ENCODE results near the gene RNASE12. TPM values are rescaled to one million over a fixed set of nuclear protein-coding genes. Genes with fewer than 3 reads are reported as not detected.

RNASE12 gene
- total RNA-seq, 2 experiments from 2014 or later: not detected

DNA sequence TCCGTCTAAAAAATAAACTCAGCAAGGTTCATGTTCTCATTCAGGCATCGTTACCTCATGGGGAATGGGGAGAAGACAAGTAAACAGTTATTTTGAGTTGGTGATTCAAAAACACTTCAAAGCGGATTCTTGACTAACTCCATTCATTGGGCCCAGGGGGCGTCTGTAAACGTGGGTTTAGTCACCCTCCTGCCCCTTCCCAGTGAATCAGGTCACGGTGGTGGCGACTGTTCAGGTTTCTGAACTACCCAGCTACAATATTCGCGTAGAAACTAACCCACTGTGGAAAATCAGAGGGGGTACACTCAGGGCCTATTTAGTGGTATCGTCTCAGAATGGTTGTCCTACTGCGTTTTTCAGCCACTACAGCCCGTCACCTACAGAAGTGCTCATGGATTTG is 35.1 kb upstream of the RNASE12 start:
- ChIA-PET CTCF (interaction anchor here (1.0 to 1.2 kb wide), 2 partner anchors 16 to 56 kb away, joined by 3 to 4 read pairs; no protein-coding TSS in a partner anchor), POLR2A (interaction anchor here (1.0 to 1.8 kb wide), 2 partner anchors 55 to 137 kb away, joined by 3 to 7 read pairs; no protein-coding TSS in a partner anchor)
- DNase-seq (peak in 3 of 14 experiments; percentile 22 to 40 (median 24)), ATAC-seq (ENCODE audit: poor library complexity) (no peak)
- intact Hi-C loops (cut with DNase I, micrococcal nuclease): no loop called here
- H3K27me3 Mint-ChIP-seq: peaks cover 30% of the 10 kb centered on the region
- H3K9me3 ChIP-seq (ENCODE audit: control insufficient read depth in 1 of 2, insufficient read depth in 1 of 2, low read length in 2 of 2): peaks cover 0 to 20% of the 10 kb centered on the region in 2 experiments
- no peaks in the 10 kb centered on the region for H3K9me3 Mint-ChIP-seq
- peaks cover 84% of the 10 kb centered on the region for H3K4me1 Mint-ChIP-seq (ENCODE audit: low read depth)
- H3K27me3 ChIP-seq (ENCODE audit: control insufficient read depth in 1 of 2, insufficient read depth in 2 of 2, low read length in 2 of 2): peaks cover 0 to 19% of the 10 kb centered on the region in 2 experiments
- peak overlapping the region; percentile 98 for H3K27ac Mint-ChIP-seq
- H3K36me3 Mint-ChIP-seq (ENCODE audit: low read depth): peaks cover 22% of the 10 kb centered on the region
- H3K27ac ChIP-seq (ENCODE audit: low read depth in 1 of 2, low read length in 2 of 2): no peak overlapping the region
- H3K4me3 ChIP-seq (ENCODE audit: low read length): peak overlapping the region; percentile 47
- no peaks in the 10 kb centered on the region for H3K36me3 ChIP-seq (ENCODE audit: insufficient read depth, low read length)
- peaks cover 53% of the 10 kb centered on the region for H3K4me1 ChIP-seq (ENCODE audit: insufficient read depth, low read length)
- TF ChIP-seq, protein P1, sequence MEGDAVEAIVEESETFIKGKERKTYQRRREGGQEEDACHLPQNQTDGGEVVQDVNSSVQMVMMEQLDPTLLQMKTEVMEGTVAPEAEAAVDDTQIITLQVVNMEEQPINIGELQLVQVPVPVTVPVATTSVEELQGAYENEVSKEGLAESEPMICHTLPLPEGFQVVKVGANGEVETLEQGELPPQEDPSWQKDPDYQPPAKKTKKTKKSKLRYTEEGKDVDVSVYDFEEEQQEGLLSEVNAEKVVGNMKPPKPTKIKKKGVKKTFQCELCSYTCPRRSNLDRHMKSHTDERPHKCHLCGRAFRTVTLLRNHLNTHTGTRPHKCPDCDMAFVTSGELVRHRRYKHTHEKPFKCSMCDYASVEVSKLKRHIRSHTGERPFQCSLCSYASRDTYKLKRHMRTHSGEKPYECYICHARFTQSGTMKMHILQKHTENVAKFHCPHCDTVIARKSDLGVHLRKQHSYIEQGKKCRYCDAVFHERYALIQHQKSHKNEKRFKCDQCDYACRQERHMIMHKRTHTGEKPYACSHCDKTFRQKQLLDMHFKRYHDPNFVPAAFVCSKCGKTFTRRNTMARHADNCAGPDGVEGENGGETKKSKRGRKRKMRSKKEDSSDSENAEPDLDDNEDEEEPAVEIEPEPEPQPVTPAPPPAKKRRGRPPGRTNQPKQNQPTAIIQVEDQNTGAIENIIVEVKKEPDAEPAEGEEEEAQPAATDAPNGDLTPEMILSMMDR (IDR thresholded peaks at IDR 0.05): no peak
- peak overlapping the region; percentile 90 for H3K4me3 Mint-ChIP-seq

GRCh38 chr14:20624495-20625070 is 33.4 kb upstream of the RNASE12 start:
- H3K27me3 ChIP-seq (ENCODE audit: control insufficient read depth in 1 of 2, insufficient read depth in 2 of 2, low read length in 2 of 2): peaks cover 0 to 19% of the 10 kb centered on the region in 2 experiments
- peaks cover 11% of the 10 kb centered on the region for H3K36me3 Mint-ChIP-seq (ENCODE audit: low read depth)
- H3K9me3 Mint-ChIP-seq: no peaks in the 10 kb centered on the region
- peaks cover 71% of the 10 kb centered on the region for H3K4me1 Mint-ChIP-seq (ENCODE audit: low read depth)
- TF ChIP-seq, protein P1 (IDR thresholded peaks at IDR 0.05): no peak
- POLR2A ChIA-PET: no interaction called here
- intact Hi-C loops (cut with DNase I, micrococcal nuclease): no loop called here
- ATAC-seq (ENCODE audit: poor library complexity): peak; percentile 62
- CTCF ChIA-PET: interaction anchor here (1.2 to 1.4 kb wide), 2 partner anchors 11 to 66 kb away, joined by 3 to 5 read pairs; no protein-coding TSS in a partner anchor
- H3K4me1 ChIP-seq (ENCODE audit: insufficient read depth, low read length): peaks cover 47% of the 10 kb centered on the region
- H3K27ac ChIP-seq (ENCODE audit: low read depth in 1 of 2, low read length in 2 of 2): peak overlapping the region in 1 of 2 donors; percentile 36
- H3K4me3 Mint-ChIP-seq: peak overlapping the region; percentile 90
- H3K9me3 ChIP-seq (ENCODE audit: control insufficient read depth in 1 of 2, insufficient read depth in 1 of 2, low read length in 2 of 2): peaks cover 0 to 20% of the 10 kb centered on the region in 2 experiments
- H3K27me3 Mint-ChIP-seq: peaks cover 20% of the 10 kb centered on the region
- H3K4me3 ChIP-seq (ENCODE audit: low read length): peak overlapping the region; percentile 47
- peak in 10 of 14 experiments; percentile 23 to 82 (median 35) for DNase-seq
- H3K36me3 ChIP-seq (ENCODE audit: insufficient read depth, low read length): no peaks in the 10 kb centered on the region
- peak overlapping the region; percentile 98 for H3K27ac Mint-ChIP-seq

DNA sequence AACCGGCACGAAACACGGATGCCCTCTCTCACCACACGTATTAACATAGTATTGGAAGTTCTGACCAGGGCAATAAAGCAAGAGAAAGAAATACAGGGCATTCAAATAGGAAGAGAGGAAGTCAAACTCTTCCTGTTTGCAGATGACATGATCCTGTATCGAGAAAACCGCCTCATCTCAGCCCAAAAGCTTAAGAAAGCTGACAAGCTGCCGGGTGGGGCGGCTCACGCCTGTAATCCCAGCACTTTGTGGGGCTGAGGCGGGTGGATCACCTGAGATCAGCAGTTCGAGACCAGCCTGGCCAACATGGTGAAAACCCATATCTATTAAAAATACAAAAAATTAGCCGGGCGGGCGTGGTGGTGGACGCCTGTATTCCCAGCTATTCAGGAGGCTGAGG is 32.6 kb upstream of the RNASE12 start:
- peak overlapping the region; percentile 90 for H3K4me3 Mint-ChIP-seq
- DNase-seq (peak in 1 of 14 experiments; percentile 16), ATAC-seq (ENCODE audit: poor library complexity) (no peak)
- peaks cover 24% of the 10 kb centered on the region for H3K27me3 Mint-ChIP-seq
- CTCF ChIA-PET: interaction anchor here (1.2 to 1.4 kb wide), 2 partner anchors 10 to 67 kb away, joined by 3 to 5 read pairs; no protein-coding TSS in a partner anchor
- peaks cover 47% of the 10 kb centered on the region for H3K4me1 ChIP-seq (ENCODE audit: insufficient read depth, low read length)
- peaks cover 0 to 20% of the 10 kb centered on the region in 2 experiments for H3K9me3 ChIP-seq (ENCODE audit: control insufficient read depth in 1 of 2, insufficient read depth in 1 of 2, low read length in 2 of 2)
- no peaks in the 10 kb centered on the region for H3K9me3 Mint-ChIP-seq
- peaks cover 65% of the 10 kb centered on the region for H3K4me1 Mint-ChIP-seq (ENCODE audit: low read depth)
- POLR2A ChIA-PET: interaction anchor here (0.8 to 1.2 kb wide), 3 partner anchors 61 to 168 kb away, joined by 3 read pairs; partner anchors contain the start of genes APEX1 and RNASE4
- no peak overlapping the region for H3K27ac ChIP-seq (ENCODE audit: low read depth in 1 of 2, low read length in 2 of 2)
- H3K27me3 ChIP-seq (ENCODE audit: control insufficient read depth in 1 of 2, insufficient read depth in 2 of 2, low read length in 2 of 2): peaks cover 0 to 19% of the 10 kb centered on the region in 2 experiments
- intact Hi-C loops (cut with DNase I, micrococcal nuclease): no loop called here
- peak overlapping the region; percentile 98 for H3K27ac Mint-ChIP-seq
- no peak overlapping the region for H3K4me3 ChIP-seq (ENCODE audit: low read length)
- no peaks in the 10 kb centered on the region for H3K36me3 ChIP-seq (ENCODE audit: insufficient read depth, low read length)
- TF ChIP-seq, protein P1 (IDR thresholded peaks at IDR 0.05): no peak
- H3K36me3 Mint-ChIP-seq (ENCODE audit: low read depth): peaks cover 11% of the 10 kb centered on the region
